Glomerular visceral epithelial cell (primary cell): ENCODE results near the gene KBTBD13.

Experiments used
- DNase-seq: peaks from one replicate; pipeline ENCODE4 v3.0.0-alpha.2; 2016; ENCODE audit errors: extremely low spot score

The KBTBD13 gene

GRCh38 chr15:65115086-65115485 lies 38.5 kb downstream of the KBTBD13 start, which contains the start of gene UBAP1L:
Gene UBAP1L (minus strand): TSS chr15:65115200. CDS start chr15:65106215, 8,985 bp downstream.
- DNase-seq, result no peak

GRCh38 chr15:65115542-65115941 lies 39.0 kb downstream of the KBTBD13 start:
- DNase-seq, result no peak
